Ecto neural progenitor cell (in vitro differentiated cells): ENCODE data around the gene TIMM50.

Source experiments
- DNase-seq: peaks from one replicate; pipeline ENCODE4 v3.0.0-alpha.2; 2018; ENCODE audit warnings: low spot score

TIMM50 gene

GRCh38 chr19:39533003-39533512, 52.4 kb downstream of the TIMM50 start:
- no peak for DNase-seq

GRCh38 chr19:39533791-39534190, 53.2 kb downstream of the TIMM50 start:
- no peak for DNase-seq

- no peak for DNase-seq
Measured at GRCh38 chr19:39539165-39539517, 58.5 kb downstream of the TIMM50 start.

- DNase-seq = peak; percentile 97
Measured at GRCh38 chr19:39539518-39540332, 59.1 kb downstream of the TIMM50 start, which contains the start of gene EID2. Gene EID2, minus strand, starts transcription at chr19:39540161. Its CDS starts 82 bp downstream, at chr19:39540079.

- no peak for DNase-seq
Measured at GRCh38 chr19:39540333-39540673, 59.7 kb downstream of the TIMM50 start.
